K562 (cell line): Measurements from ENCODE around the gene ACAA2. TPM values are rescaled to one million over a fixed set of nuclear protein-coding genes. Genes with fewer than 3 reads are reported as not detected.

Source experiments
- ATAC-seq: fragments of 200-7000 bp; cut with Tn5 transposase; 3 replicates; pipeline ENCODE4 v1.9.1; 2020; ENCODE audit warnings: moderate library complexity
- BruUV-seq: library from RNA; stranded (reverse); fragments of 400-500 nt; replicated peaks from 2 replicates; lab custom pipeline; 2021; lab: Mats Ljungman, UMichigan
- CTCF ChIA-PET: fragments of 300-600 bp; formaldehyde crosslinking; extraction: SDS; loops from one replicate; lab custom pipeline; 2021; ENCODE audit warnings: low intra/inter-chr PET ratio; lab: Yijun Ruan, JAX
- POLR2A ChIA-PET: fragments of 300-600, 350-650 bp; sonication (Branson Sonifier 250); formaldehyde crosslinking; extraction: SDS; loops from one replicate; lab custom pipeline; 2021; ENCODE audit warnings: antibody characterized with exemption, inconsistent platforms; lab: Yijun Ruan, JAX
- DNase-seq, 4 experiments: peaks; one replicate each; pipeline versions ENCODE4 v3.0.0 to v3.0.0-alpha.2; 2011 to 2018; ENCODE audit warnings: low spot score in 3 of 4, mixed read lengths in 3 of 4; ENCODE audit errors: extremely low read depth in 1 of 4
- FAIRE-seq: peaks from 2 replicates; lab custom pipeline; 2011; peaks lifted over from hg19 to GRCh38; lab: Jason Lieb, UNC
- H2AFZ ChIP-seq: 2 replicates; pipeline ENCODE4 v1.6.0; 2011; ENCODE audit warnings: low read depth, low read length, control low read depth, inconsistent platforms
- H3K27ac ChIP-seq: fragments of 200-600 bp; 3 replicates; pipeline ENCODE4 v1.8.0; 2011; ENCODE audit warnings: low read depth, mild to moderate bottlenecking, control low read depth, inconsistent platforms, low read length, moderate library complexity, mixed read lengths; ENCODE audit errors: extremely low read depth
- H3K27me3 ChIP-seq, 2 experiments: fragments of 300-600 bp in 1 of 2; 2 replicates in 1 of 2; 3 replicates in 1 of 2; pipeline versions ENCODE4 v1.6.0 to v1.8.0; 2011; ENCODE audit warnings: inconsistent platforms in 2 of 2, low read length in 2 of 2, mild to moderate bottlenecking in 1 of 2, mixed read lengths in 1 of 2, moderate library complexity in 1 of 2; ENCODE audit not compliant: control insufficient read depth in 2 of 2, insufficient read depth in 2 of 2
- H3K36me3 ChIP-seq: fragments of 300-600 bp; 3 replicates; pipeline ENCODE4 v1.8.0; 2011; ENCODE audit warnings: mild to moderate bottlenecking, low read length, inconsistent platforms; ENCODE audit not compliant: control insufficient read depth, insufficient read depth
- H3K4me1 ChIP-seq, 2 experiments: fragments of 200-600 bp in 1 of 2; replicated peaks in 1 of 2; 2 replicates in 1 of 2; 3 replicates in 1 of 2; pipeline versions ENCODE4 v1.5.1 to v1.8.0; 2011; ENCODE audit warnings: inconsistent platforms in 2 of 2, low read length in 2 of 2, mild to moderate bottlenecking in 1 of 2, mixed read lengths in 1 of 2, moderate library complexity in 1 of 2; ENCODE audit not compliant: control insufficient read depth in 2 of 2, insufficient read depth in 2 of 2
- H3K4me2 ChIP-seq: 2 replicates; pipeline ENCODE4 v1.6.1; 2011; ENCODE audit warnings: low read length, control low read depth, inconsistent platforms, mixed read lengths; ENCODE audit not compliant: insufficient read depth
- H3K4me3 ChIP-seq: fragments of 200-600 bp; sonication (generic), shearing (Covaris generic); 2 replicates; pipeline ENCODE4 v1.5.1; 2016; ENCODE audit warnings: control low read depth, inconsistent platforms
- H3K79me2 ChIP-seq: fragments of 200-600 bp; 3 replicates; pipeline ENCODE4 v1.8.0; 2011; ENCODE audit warnings: low read length, inconsistent platforms; ENCODE audit not compliant: control insufficient read depth, insufficient read depth
- H3K9ac ChIP-seq, 2 experiments: 2 replicates each; pipeline versions ENCODE4 v1.6.0 to v1.6.1; 2011; ENCODE audit warnings: low read depth in 2 of 2, low read length in 2 of 2, control low read depth in 1 of 2, inconsistent platforms in 1 of 2, mild to moderate bottlenecking in 1 of 2, mixed read lengths in 1 of 2; ENCODE audit not compliant: insufficient read depth in 1 of 2
- H3K9me1 ChIP-seq: one replicate; pipeline ENCODE4 v1.6.0; 2011; ENCODE audit warnings: inconsistent platforms, mild to moderate bottlenecking, low read length, moderate library complexity; ENCODE audit not compliant: control insufficient read depth, insufficient read depth
- H3K9me3 ChIP-seq: replicated peaks from 2 replicates; pipeline ENCODE4 v1.5.1; 2011; ENCODE audit warnings: low read depth, low read length, inconsistent platforms; ENCODE audit not compliant: control insufficient read depth, insufficient read depth
- H4K20me1 ChIP-seq: replicated peaks from 2 replicates; pipeline ENCODE4 v1.6.1; 2011; ENCODE audit warnings: low read length, inconsistent platforms, mixed read lengths; ENCODE audit not compliant: control insufficient read depth, insufficient read depth
- ATF2 ChIP-seq: sonication (generic); formaldehyde crosslinking; IDR thresholded peaks from 2 replicates; pipeline ENCODE4 v1.8.1; 2022; ENCODE audit warnings: missing genetic modification reagents
- E2F6 ChIP-seq, 2 experiments: IDR thresholded peaks; 2 replicates each; pipeline ENCODE4 v1.6.1; 2011; ENCODE audit warnings: borderline replicate concordance in 1 of 2, control low read depth in 1 of 2, low read depth in 1 of 2, low read length in 1 of 2, mild to moderate bottlenecking in 1 of 2, mixed read lengths in 1 of 2, moderate library complexity in 1 of 2; ENCODE audit not compliant: insufficient read depth in 1 of 2, insufficient read length in 1 of 2, poor library complexity in 1 of 2, severe bottlenecking in 1 of 2; ENCODE audit errors: extremely low read depth in 1 of 2
- GABPB1 ChIP-seq: sonication (generic); formaldehyde crosslinking; IDR thresholded peaks from 2 replicates; pipeline ENCODE4 v1.8.0; 2022; ENCODE audit warnings: mild to moderate bottlenecking, missing genetic modification reagents
- GTF2F1 ChIP-seq: IDR thresholded peaks from 2 replicates; pipeline ENCODE4 v1.6.1; 2011; ENCODE audit warnings: low read depth, low read length, improper control_type of control experiment
- HDAC3 ChIP-seq: fragments of 450-650 bp; IDR thresholded peaks from 2 replicates; pipeline ENCODE4 v1.6.1; 2018; ENCODE audit warnings: borderline replicate concordance, mild to moderate bottlenecking, moderate library complexity; ENCODE audit not compliant: partially characterized antibody
- HMGN3 ChIP-seq: IDR thresholded peaks from 2 replicates; pipeline ENCODE4 v1.6.1; 2011; ENCODE audit warnings: borderline replicate concordance, low read depth, mild to moderate bottlenecking, mixed read lengths, low read length; ENCODE audit not compliant: insufficient read length; ENCODE audit errors: extremely low read depth
- NR1H2 ChIP-seq: sonication (generic); formaldehyde crosslinking; IDR thresholded peaks from 2 replicates; pipeline ENCODE4 v1.4.0; 2020; ENCODE audit warnings: mild to moderate bottlenecking, missing genetic modification reagents
- RBM34 ChIP-seq: fragments of 200-400 bp; formaldehyde crosslinking; IDR thresholded peaks from 2 replicates; pipeline ENCODE4 v1.6.1; 2018; ENCODE audit warnings: low read length, borderline replicate concordance; ENCODE audit not compliant: insufficient read depth
- SMAD3 ChIP-seq: fragments of 450-650 bp; formaldehyde crosslinking; conservative IDR thresholded peaks from 2 replicates; pipeline ENCODE4 v1.4.0; 2020; ENCODE audit warnings: mild to moderate bottlenecking
- SRSF3 ChIP-seq: fragments of 200-400 bp; formaldehyde crosslinking; IDR thresholded peaks from 2 replicates; pipeline ENCODE4 v1.6.1; 2016; ENCODE audit warnings: mild to moderate bottlenecking, low read length, moderate library complexity; ENCODE audit not compliant: insufficient read depth
- U2AF1 ChIP-seq: fragments of 200-400 bp; formaldehyde crosslinking; optimal IDR thresholded peaks from 2 replicates; pipeline ENCODE3; 2017; ENCODE audit warnings: mild to moderate bottlenecking, low read depth, low read length, moderate library complexity
- ZNF124 ChIP-seq: sonication (generic); formaldehyde crosslinking; IDR thresholded peaks from 2 replicates; pipeline ENCODE4 v1.8.1; 2022; ENCODE audit warnings: missing genetic modification reagents
- ZNF77 ChIP-seq: fragments of 250-450 bp; sonication (Bioruptor Pico); IDR thresholded peaks from 2 replicates; pipeline ENCODE4 v1.5.0; 2020
- WGBS: fragments of 100-300 bp; shearing (Covaris generic); methylation state at CpG from one replicate; pipeline ENCODE4 v1.1.6; 2016; ENCODE audit warnings: low coverage, mixed read lengths; ENCODE audit not compliant: insufficient coverage; ENCODE audit errors: missing lambda C conversion rate; 5-methylcytosine and 5-hydroxymethylcytosine counted together
- in situ Hi-C: fragments of 300-500 bp; cut with MboI; formaldehyde crosslinking; loops from 4 replicates; pipeline ENCODE4 v1.15.0; 2018; ENCODE audit warnings: inconsistent platforms, mixed read lengths
- intact Hi-C: fragments of 100-400 bp; cut with micrococcal nuclease; formaldehyde crosslinking; loops from 2 replicates; pipeline ENCODE4 v1.14.2; 2022
- polyA plus RNA-seq, 8 experiments: library from polyadenylated mRNA; depleted of rRNA in 4 of 8; stranded (reverse) in 5 of 8; unstranded in 3 of 8; fragments of >200 nt; fragmentation: Nextera tagmentation in 2 of 8; fragmentation: Illumina TruSeq in 1 of 8; extraction: Ambion mirVana in 2 of 8; extraction: Trizol in 1 of 8; gene quantifications; 2 replicates each; pipeline versions ENCODE4 v1.2.1 to v1.2.3, GENCODE V29; 2011 to 2014; ENCODE audit warnings: inconsistent platforms in 1 of 8, missing spikeins in 1 of 8
- total RNA-seq, 7 experiments: library from RNA; depleted of rRNA in 6 of 7; stranded (reverse); fragments of >200 nt in 6 of 7; fragmentation: Illumina TruSeq in 2 of 7; extraction: Trizol in 2 of 7; gene quantifications; 2 replicates each; pipeline versions ENCODE4 v1.2.1 to v1.2.3, GENCODE V29; 2011 to 2021; ENCODE audit warnings: low replicate concordance in 1 of 7
- TF ChIP-seq, protein P1 (sequence below), 3 experiments: fragments of 200-800 bp in 1 of 3; sonication (Bioruptor generic) in 1 of 3; sonication (generic) in 1 of 3; formaldehyde crosslinking in 1 of 3; IDR thresholded peaks; 2 replicates each; pipeline versions ENCODE4 v1.6.1 to v1.8.0; 2016 to 2022; ENCODE audit warnings: mild to moderate bottlenecking in 2 of 3, missing compliant biosample characterization in 2 of 3, missing genetic modification characterization in 2 of 3, missing genetic modification reagents in 1 of 3
- TF ChIP-seq, protein P2 (sequence below): fragments of 450-650 bp; IDR thresholded peaks from 2 replicates; pipeline ENCODE4 v1.6.1; 2017; ENCODE audit warnings: antibody characterized with exemption
- TF ChIP-seq, protein P3 (sequence below): fragments of 250-450 bp; sonication (Bioruptor Pico); IDR thresholded peaks from 2 replicates; pipeline ENCODE4 v1.5.0; 2021

The ACAA2 gene
- total and polyA plus RNA-seq, 9 of the 15 experiments (the other 6 are each of a cell fraction or from before 2014, with no cell fraction given): 13.2 to 31.5 (median 21.7) TPM

DNA sequence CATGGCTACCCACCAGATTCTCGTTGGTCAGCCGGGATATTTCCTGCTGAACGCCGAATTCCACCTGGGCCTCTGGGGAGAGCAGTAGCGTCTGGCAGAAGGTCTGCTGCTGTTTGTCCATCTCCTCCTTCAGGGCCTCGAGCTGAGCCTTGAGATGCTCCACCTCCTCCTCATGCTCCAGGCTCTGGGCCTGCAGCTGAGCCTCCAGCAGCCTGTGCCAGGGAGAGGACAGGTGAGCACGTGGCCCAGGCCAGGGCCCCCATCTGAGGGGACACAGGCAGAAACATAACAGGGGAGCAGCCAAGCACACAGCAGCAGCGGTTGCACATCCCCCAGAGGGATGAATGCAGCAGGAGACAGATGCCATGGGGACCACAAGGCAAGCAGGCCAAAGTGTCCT is 40.1 kb upstream of the ACAA2 start:
- CTCF ChIA-PET: no interaction called here

More for the DNA sequence above, 40.1 kb upstream of the ACAA2 start:
- H3K4me2 ChIP-seq: no peak overlapping the region
- 4% methylated on average over 8 of the region's 8 CpGs for WGBS
- H3K36me3 ChIP-seq: no peaks in the 10 kb centered on the region
- DNase-seq: no peak
- BruUV-seq: no TSS peak
- ATAC-seq: no peak
- no peaks in the 10 kb centered on the region for H3K9me3 ChIP-seq
- in situ Hi-C loops: loop anchor here (25.0 kb wide), 1 partner anchor 1166 kb away; no protein-coding TSS in a partner anchor
- no peak overlapping the region for H3K27ac ChIP-seq
- no peaks in the 10 kb centered on the region; a peak in 1 of 5 replicates for H3K4me1 ChIP-seq
- POLR2A ChIA-PET: no interaction called here
- H4K20me1 ChIP-seq: no peaks in the 10 kb centered on the region
- intact Hi-C loops: loop anchor here (10.0 kb wide), 2 partner anchors 89 to 119 kb away; no protein-coding TSS in a partner anchor
- H3K27me3 ChIP-seq: peaks cover 0 to 37% of the 10 kb centered on the region in 2 experiments; a peak in 2 of 5 replicates
- no peak overlapping the region for H3K9ac ChIP-seq
- H2AFZ ChIP-seq: no peak overlapping the region
- H3K9me1 ChIP-seq: no peaks in the 10 kb centered on the region
- TF ChIP-seq, protein P1, sequence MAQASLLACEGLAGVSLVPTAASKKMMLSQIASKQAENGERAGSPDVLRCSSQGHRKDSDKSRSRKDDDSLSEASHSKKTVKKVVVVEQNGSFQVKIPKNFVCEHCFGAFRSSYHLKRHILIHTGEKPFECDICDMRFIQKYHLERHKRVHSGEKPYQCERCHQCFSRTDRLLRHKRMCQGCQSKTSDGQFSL (CRISPR knock-in tag; IDR thresholded peaks at IDR 0.05): no peak
- TF ChIP-seq, protein P1 (tag; IDR thresholded peaks at IDR 0.05): no peak
- TF ChIP-seq, protein P2, sequence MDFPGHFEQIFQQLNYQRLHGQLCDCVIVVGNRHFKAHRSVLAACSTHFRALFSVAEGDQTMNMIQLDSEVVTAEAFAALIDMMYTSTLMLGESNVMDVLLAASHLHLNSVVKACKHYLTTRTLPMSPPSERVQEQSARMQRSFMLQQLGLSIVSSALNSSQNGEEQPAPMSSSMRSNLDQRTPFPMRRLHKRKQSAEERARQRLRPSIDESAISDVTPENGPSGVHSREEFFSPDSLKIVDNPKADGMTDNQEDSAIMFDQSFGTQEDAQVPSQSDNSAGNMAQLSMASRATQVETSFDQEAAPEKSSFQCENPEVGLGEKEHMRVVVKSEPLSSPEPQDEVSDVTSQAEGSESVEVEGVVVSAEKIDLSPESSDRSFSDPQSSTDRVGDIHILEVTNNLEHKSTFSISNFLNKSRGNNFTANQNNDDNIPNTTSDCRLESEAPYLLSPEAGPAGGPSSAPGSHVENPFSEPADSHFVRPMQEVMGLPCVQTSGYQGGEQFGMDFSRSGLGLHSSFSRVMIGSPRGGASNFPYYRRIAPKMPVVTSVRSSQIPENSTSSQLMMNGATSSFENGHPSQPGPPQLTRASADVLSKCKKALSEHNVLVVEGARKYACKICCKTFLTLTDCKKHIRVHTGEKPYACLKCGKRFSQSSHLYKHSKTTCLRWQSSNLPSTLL: no peak
- TF ChIP-seq, protein P3, sequence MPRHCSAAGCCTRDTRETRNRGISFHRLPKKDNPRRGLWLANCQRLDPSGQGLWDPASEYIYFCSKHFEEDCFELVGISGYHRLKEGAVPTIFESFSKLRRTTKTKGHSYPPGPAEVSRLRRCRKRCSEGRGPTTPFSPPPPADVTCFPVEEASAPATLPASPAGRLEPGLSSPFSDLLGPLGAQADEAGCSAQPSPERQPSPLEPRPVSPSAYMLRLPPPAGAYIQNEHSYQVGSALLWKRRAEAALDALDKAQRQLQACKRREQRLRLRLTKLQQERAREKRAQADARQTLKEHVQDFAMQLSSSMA (CRISPR knock-in tag): no peak
- TF ChIP-seq SRSF3 (no peak), RBM34 (no peak), HMGN3 (no peak), HDAC3 (no peak), E2F6 (IDR thresholded peaks at IDR 0.05; ENCODE audit: borderline replicate concordance in 1 of 2, extremely low read depth in 1 of 2, insufficient read depth in 1 of 2, insufficient read length in 1 of 2, low read depth in 1 of 2, low read length in 1 of 2, poor library complexity in 1 of 2, severe bottlenecking in 1 of 2) (no peak), GABPB1 (CRISPR knock-in tag) (no peak), NR1H2 (CRISPR knock-in tag) (no peak), U2AF1 (no peak), ZNF77 (CRISPR knock-in tag) (no peak), GTF2F1 (no peak), SMAD3 (CRISPR knock-in tag) (no peak), ATF2 (no peak), ZNF124 (no peak)
- no peaks in the 10 kb centered on the region for H3K79me2 ChIP-seq
- no peak for FAIRE-seq
- no peak overlapping the region for H3K4me3 ChIP-seq
